GM21390 (cell line): Measurements from ENCODE around the gene TBC1D13.
"Not testable (repeated sequence)": the region's sequence is repeated elsewhere in the genome, so short reads cannot be mapped to it uniquely, and the experiment has no call there.

Source experiments
- ATAC-seq: cut with Tn5 transposase; IDR thresholded peaks from one replicate; pipeline ENCODE4 v1.9.1; 2021; ENCODE audit not compliant: unreplicated experiment

TBC1D13 gene

DNA sequence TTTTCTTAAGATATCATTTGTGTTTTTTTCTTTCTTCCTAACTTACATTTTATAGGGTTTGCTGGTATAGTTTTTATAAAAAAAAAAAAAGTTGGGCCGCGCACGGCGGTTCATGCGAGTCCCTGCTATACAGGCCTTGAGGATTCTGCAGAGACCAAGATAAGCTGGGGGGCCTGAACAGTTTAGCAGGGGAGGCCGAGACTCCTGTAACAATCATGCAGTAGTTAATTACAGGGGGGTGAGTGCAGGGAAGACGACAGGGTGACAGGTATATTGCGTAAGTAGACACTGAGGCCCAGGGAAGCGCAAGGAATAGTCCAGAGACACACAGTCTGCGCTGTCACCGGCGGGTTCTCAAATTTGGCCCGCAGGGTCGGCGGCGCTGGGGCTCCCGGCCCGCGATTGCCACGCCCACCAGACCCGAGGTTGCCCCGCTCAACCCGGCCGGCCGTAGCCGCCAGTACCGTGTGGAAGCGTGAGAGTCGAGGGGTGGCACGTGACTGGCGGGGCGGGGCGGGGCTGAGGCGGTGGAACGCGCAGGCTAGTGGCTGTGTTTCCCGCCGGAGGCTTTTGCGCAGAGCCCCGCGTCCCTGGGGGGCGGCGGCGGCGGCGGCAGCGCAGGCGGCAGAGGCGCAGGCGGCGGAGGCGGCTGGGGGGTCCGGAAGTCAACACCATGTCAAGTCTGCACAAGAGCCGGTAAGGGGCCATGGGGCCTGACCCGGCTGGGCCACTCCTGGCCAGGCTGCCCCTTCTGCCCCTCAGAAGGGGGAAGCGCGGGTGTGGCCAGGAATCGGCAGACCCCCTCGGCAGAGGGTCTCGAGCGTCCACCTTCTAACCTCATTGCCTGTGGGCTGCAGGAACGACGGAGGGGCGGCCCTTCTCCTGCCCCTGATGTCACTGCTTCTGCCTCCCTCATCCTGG lies at the start of gene TBC1D13:
Gene TBC1D13 (plus strand): TSS at position 573 of the 921 bp plus-strand sequence. CDS start 101 bp downstream, at position 674.
- peak; percentile 89 for ATAC-seq

- ATAC-seq = no peak
These were observed 44.7 kb upstream of the TBC1D13 start for GRCh38 chr9:128742401-128742800.

- no peak for ATAC-seq
These were observed 43.6 kb upstream of the TBC1D13 start for GRCh38 chr9:128743421-128743820.

GRCh38 chr9:128747241-128747640 lies 39.8 kb upstream of the TBC1D13 start:
- ATAC-seq = no peak

DNA sequence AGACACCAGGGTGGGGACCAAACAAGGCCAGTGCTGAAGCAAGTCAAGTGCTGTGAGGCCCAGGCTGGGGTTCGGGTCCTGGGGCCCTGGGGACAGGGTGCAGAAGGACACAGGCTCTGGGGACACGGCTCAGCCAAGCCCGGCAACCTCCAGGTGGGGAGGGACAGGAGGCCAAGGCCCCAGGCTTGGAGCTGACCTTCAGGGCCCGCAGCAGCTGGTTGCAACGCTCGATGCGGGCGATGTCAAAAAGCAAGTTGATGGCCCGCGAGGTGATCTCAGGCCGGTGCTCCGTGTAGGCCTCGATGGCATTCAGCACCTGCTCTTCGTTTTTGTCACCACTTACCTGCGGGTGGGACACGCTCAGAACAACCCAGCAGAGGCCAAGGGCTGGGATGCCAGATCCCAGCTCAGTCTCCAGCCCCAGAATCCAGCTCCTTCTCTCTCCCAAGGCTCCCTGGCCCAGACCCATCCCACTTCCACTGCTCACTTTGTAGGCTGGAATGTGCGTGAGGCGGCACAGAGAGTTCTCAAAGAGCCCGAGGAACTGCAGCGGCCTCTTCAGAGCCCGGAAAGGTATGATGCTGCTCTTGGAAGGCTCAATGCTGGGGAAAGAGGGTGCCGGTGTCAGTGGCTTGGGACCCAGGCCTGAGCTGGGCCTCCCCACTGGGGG lies 36.0 kb upstream of the TBC1D13 start:
- no peak for ATAC-seq

- no peak for ATAC-seq
These were observed 33.4 kb upstream of the TBC1D13 start for GRCh38 chr9:128753627-128754026.

DNA sequence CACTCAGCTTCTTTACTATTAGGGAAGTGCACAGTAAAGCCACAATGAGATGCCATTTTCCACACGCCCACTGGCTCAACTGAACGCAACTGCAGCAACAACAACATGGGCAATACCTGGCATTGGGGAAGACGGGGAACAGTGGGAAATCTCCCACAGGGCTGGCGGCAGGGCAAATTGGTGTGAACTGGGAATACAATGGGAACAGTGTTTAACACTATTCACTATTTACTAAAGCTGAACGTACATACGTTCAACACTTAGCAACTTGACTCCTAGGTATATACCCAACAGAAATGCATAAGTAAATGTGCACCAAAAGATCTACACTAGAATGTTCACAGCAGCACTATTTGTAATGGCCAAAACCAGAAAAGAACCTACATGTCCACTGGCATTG lies 29.5 kb upstream of the TBC1D13 start:
- no peak for ATAC-seq

DNA sequence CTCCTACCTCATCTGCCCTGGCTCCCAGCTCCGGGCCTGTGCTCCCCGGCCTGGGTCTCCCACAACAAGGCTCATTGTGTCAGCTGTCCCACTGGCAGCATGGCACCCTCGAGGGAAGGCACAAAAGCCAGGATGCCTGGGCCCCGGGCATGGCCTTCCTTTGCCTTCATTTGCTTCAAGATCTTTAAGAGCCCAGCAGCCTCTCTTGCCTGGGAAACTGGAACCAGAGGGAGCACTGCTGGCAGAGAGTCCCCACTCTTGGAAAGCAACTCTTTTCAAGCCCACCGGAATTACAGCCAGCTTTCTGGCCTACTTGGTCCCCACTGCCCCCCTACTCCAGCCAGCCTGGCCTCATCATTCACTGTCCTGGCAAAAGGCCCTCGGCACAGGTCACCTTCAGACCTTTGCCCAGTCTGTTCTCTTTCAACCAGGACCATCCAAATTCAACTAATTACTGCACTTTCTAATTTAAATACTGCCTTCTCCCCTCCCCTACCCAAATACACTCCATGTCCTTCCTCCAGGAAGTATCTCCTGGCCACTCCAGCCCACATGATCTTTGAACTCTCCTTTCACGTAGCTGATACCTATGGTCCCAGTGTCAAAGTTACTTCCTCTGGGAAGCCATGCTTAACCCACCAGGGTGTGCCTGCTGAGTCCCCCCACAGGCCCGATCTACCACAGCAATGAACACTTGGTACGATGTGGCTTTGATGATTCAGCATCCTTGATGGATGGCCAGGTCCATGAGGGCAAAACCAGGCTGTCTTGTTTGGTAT lies 24.2 kb upstream of the TBC1D13 start:
- ATAC-seq = no peak

GRCh38 chr9:128764361-128764760 lies 22.7 kb upstream of the TBC1D13 start:
- no peak for ATAC-seq

DNA sequence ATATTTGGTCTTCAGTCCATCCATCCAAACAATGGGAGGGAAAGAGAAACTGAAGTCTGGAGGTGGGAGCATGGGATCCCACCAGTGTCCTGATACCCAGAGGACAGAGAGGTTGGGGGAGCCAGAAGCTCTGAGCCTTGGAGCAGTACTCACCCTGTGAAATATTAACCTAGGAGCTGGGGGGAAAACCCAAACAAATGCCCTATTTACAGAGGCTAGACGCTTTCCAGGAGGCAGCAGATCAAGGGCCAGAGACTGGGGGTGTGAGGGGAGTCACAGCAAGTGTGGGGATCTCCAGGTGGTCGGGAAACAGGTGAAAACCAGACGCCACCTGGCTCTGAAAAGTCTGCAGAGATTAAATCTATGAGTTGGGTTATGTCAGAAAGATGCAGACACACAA lies 21.6 kb upstream of the TBC1D13 start:
- ATAC-seq = no peak

GRCh38 chr9:128768606-128769005 lies 18.4 kb upstream of the TBC1D13 start:
- ATAC-seq = no peak

- no peak for ATAC-seq
These were observed 16.6 kb upstream of the TBC1D13 start for GRCh38 chr9:128770286-128771030.

DNA sequence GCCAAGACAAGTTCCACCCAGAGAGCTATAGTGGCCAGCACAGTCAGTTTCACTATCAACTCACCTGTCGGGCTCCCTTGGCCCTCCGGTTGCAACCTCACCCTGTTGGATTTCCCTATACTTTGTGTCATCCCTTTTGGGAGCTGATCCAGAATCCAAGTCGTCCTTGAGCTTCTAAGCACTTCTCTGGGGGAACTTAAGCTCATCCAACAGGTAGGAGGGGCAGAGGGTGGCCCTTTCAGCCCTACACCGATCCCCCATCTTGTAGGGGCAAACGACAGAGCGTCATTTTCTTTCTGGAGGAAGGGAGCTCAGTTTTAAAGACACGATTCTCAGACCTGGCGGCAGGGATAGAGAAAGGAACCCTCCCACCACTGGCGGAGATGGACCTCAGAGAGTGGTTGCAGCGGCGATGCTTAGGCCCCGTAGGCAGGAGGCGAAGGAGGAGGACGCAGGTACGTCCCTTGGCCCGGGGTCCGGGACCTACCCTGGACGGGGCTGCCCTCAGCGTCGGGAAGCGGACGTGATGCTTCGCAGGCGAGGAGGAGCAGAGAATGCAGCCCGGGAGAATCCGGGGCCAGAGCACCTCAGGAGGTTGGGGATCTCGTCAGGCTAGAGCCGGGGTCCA lies 15.8 kb upstream of the TBC1D13 start:
- peak; percentile 11 for ATAC-seq

DNA sequence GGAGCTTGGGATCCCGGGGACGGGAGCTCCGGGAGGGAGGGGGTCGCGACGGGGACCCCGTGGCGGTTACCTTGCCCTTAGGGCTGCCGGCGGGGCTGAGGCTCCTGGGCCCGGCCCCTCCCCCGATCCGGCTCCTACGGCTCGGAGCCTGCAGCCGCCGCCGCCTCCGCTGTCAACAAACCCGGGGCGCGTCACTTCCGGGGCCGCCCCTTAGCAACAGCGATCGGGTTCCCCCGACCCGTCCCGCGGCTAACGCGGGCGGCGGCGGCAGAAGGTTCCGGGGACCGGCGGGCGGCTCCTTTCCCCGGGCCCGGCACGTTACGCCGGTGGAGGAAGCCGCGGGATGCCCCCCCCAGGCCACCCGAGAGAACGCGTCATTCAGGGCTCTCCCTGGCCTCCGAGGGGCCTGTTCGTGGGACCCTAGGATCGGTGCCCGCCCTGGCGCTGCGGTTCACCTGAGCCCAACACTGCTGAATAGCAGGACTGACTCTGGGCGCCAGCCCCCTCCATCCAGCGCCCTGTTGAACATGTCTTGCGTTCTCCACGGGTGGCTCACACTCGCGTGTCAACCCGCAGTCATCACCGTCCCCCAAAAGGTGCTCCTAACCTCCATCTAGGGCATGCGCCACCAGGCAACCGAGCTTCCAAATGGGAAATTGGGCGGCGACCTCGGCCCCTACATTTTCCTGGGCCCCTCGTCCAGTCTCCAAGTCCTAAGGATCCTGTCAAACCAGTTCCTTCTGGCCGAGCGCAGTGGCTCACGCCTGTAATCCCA lies 15.1 kb upstream of the TBC1D13 start, which contains the start of gene ZER1:
Gene ZER1 (minus strand): TSS at position 183 of the 775 bp plus-strand sequence. CDS start 16,362 bp downstream, outside the sequence.
- peak; percentile 93 for ATAC-seq

GRCh38 chr9:128773049-128773448 lies 14.0 kb upstream of the TBC1D13 start:
- ATAC-seq = no peak

- ATAC-seq = no peak
These were observed 12.2 kb upstream of the TBC1D13 start for GRCh38 chr9:128774804-128775203.

- not testable (repeated sequence) for ATAC-seq
These were observed 7.0 kb upstream of the TBC1D13 start for GRCh38 chr9:128780093-128780492.

- ATAC-seq = no peak
These were observed 5.6 kb upstream of the TBC1D13 start for GRCh38 chr9:128781187-128782070.
